Ishikawa (cell line): Measurements from ENCODE around the gene PTPRD.

Experiments used
- CEBPB ChIP-seq: IDR thresholded peaks from 2 replicates; pipeline ENCODE4 v1.6.1; 2012
- CREB1 ChIP-seq: IDR thresholded peaks from 2 replicates; pipeline ENCODE4 v1.6.1; 2012; ENCODE audit warnings: low read depth
- EGR1 ChIP-seq: IDR thresholded peaks from 2 replicates; pipeline ENCODE4 v1.6.1; 2012
- EP300 ChIP-seq: IDR thresholded peaks from 2 replicates; pipeline ENCODE4 v1.6.1; 2012; ENCODE audit warnings: borderline replicate concordance
- FOXM1 ChIP-seq: IDR thresholded peaks from 2 replicates; pipeline ENCODE4 v1.6.1; 2012; ENCODE audit warnings: low read depth, borderline replicate concordance
- NFIC ChIP-seq: IDR thresholded peaks from 2 replicates; pipeline ENCODE4 v1.6.1; 2012
- RAD21 ChIP-seq: IDR thresholded peaks from 2 replicates; pipeline ENCODE4 v1.6.1; 2012; ENCODE audit warnings: low read depth
- TAF1 ChIP-seq: IDR thresholded peaks from 2 replicates; pipeline ENCODE4 v1.6.1; 2012; ENCODE audit warnings: low read depth, mild to moderate bottlenecking
- TCF12 ChIP-seq: IDR thresholded peaks from 2 replicates; pipeline ENCODE4 v1.6.1; 2012; ENCODE audit warnings: low read depth
- TEAD4 ChIP-seq: IDR thresholded peaks from 2 replicates; pipeline ENCODE4 v1.6.1; 2012
- USF1 ChIP-seq: IDR thresholded peaks from 2 replicates; pipeline ENCODE4 v1.6.1; 2012
- YY1 ChIP-seq: IDR thresholded peaks from 2 replicates; pipeline ENCODE4 v1.6.1; 2012; ENCODE audit warnings: low read depth
- ZBTB7A ChIP-seq: IDR thresholded peaks from 2 replicates; pipeline ENCODE4 v1.6.1; 2012; ENCODE audit warnings: low read depth
- TF ChIP-seq, protein P1 (sequence below): IDR thresholded peaks from 2 replicates; pipeline ENCODE4 v1.6.1; 2012
- TF ChIP-seq, protein P2 (sequence below): IDR thresholded peaks from 2 replicates; pipeline ENCODE4 v1.6.1; 2012; ENCODE audit warnings: low read depth, mild to moderate bottlenecking

Gene PTPRD

GRCh38 chr9:8844549-8844948 is 1768.3 kb downstream of the PTPRD start:
- TF ChIP-seq EGR1 (no peak), FOXM1 (no peak), TCF12 (no peak), CREB1 (no peak), TAF1 (no peak), USF1 (no peak), EP300 (no peak), NFIC (no peak), RAD21 (no peak), ZBTB7A (no peak)
- TF ChIP-seq, protein P1, sequence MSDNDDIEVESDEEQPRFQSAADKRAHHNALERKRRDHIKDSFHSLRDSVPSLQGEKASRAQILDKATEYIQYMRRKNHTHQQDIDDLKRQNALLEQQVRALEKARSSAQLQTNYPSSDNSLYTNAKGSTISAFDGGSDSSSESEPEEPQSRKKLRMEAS: no peak

DNA sequence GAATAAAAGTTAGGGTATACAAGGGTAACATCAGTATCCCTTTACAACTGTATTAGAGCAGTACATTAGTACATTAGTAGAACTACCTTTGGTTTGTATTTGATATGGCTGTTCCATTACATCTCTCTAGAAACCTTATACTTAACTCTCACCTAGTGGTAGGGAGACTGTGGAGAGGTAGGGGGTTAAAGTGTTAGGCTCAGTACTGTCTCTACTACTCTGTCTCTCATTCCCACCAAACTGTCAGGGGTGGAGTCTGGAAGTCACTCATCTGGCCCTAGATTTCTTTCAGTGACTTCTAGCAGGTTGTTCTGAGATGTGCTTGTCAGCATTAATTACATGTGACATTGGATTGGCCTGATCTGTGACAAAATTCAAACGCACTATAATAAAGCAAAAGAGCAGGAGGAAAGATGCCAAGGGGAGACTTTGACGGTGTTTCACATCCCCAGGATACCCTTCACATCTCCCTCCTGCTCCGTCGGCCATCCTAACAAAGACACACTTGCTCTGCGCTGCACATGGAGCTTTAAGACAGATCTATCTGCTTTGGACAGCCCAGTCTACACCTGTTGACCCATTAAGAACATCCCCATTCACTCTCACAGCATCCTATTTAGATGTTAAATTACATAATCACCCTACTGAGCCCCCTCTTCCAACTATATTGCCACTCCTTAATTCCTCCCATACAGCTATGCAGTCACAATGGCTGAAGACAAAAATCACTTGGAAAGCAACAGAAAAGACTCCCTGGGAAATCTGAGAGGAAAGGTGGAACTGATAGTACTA is 1770.2 kb downstream of the PTPRD start:
- no peak for TF ChIP-seq TEAD4
- TF ChIP-seq, protein P1: no peak
- TF ChIP-seq RAD21: no peak

GRCh38 chr9:8838136-8838535 is 1774.7 kb downstream of the PTPRD start:
- TF ChIP-seq TAF1: no peak
- no peak for TF ChIP-seq EP300
- TF ChIP-seq NFIC: no peak
- TF ChIP-seq FOXM1: no peak

DNA sequence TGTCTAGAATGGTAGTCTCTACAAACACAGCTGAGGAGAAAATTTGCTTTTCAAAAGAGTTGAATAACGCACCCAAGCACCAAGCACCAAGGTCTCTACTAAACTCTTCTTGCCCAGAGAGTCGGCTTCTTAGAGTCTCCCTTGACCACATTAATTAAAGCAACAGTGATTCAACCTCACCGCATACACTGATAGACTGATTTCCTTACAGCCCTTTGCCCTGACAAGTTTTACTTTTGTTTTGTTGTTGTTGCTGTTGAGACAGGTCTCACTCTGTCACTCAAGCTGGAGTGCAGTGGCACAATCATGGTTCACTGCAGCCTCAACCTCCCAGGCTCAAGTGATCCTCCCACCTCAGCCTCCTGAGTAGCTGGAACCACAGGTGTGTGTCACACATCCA is 1777.5 kb downstream of the PTPRD start:
- TF ChIP-seq RAD21: no peak

DNA sequence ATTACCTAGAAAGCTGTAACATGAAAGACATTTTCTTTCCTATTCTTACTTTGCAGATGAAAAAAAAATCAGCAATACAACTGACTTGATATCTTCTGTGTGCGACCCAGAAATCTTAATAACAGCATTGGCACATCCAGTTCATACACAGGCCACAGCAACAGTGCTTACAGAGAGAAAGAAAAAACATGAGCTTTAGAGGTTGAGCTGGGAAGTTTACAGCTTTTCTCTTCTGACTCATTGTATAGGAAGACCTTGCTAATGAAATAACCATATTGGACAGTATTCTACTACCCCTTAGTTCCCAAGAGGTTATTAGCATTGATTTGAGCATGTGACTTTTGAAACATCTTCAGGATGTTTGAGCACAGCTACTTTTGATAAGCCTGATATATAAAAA is 1779.8 kb downstream of the PTPRD start:
- TF ChIP-seq, protein P2, sequence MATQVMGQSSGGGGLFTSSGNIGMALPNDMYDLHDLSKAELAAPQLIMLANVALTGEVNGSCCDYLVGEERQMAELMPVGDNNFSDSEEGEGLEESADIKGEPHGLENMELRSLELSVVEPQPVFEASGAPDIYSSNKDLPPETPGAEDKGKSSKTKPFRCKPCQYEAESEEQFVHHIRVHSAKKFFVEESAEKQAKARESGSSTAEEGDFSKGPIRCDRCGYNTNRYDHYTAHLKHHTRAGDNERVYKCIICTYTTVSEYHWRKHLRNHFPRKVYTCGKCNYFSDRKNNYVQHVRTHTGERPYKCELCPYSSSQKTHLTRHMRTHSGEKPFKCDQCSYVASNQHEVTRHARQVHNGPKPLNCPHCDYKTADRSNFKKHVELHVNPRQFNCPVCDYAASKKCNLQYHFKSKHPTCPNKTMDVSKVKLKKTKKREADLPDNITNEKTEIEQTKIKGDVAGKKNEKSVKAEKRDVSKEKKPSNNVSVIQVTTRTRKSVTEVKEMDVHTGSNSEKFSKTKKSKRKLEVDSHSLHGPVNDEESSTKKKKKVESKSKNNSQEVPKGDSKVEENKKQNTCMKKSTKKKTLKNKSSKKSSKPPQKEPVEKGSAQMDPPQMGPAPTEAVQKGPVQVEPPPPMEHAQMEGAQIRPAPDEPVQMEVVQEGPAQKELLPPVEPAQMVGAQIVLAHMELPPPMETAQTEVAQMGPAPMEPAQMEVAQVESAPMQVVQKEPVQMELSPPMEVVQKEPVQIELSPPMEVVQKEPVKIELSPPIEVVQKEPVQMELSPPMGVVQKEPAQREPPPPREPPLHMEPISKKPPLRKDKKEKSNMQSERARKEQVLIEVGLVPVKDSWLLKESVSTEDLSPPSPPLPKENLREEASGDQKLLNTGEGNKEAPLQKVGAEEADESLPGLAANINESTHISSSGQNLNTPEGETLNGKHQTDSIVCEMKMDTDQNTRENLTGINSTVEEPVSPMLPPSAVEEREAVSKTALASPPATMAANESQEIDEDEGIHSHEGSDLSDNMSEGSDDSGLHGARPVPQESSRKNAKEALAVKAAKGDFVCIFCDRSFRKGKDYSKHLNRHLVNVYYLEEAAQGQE: no peak
- TF ChIP-seq EGR1: no peak
- no peak for TF ChIP-seq EP300
- no peak for TF ChIP-seq RAD21
- TF ChIP-seq, protein P1: no peak
- TF ChIP-seq TAF1: no peak
- TF ChIP-seq NFIC: no peak
- no peak for TF ChIP-seq ZBTB7A
- TF ChIP-seq FOXM1: no peak
- TF ChIP-seq TEAD4: no peak
- no peak for TF ChIP-seq YY1
- TF ChIP-seq CEBPB: no peak
- TF ChIP-seq TCF12: no peak

GRCh38 chr9:8832386-8832785 is 1780.4 kb downstream of the PTPRD start:
- no peak for TF ChIP-seq TEAD4
- no peak for TF ChIP-seq EGR1
- TF ChIP-seq RAD21: no peak
- TF ChIP-seq, protein P1: no peak
- no peak for TF ChIP-seq TAF1
- no peak for TF ChIP-seq CEBPB
- TF ChIP-seq, protein P2: no peak
- no peak for TF ChIP-seq ZBTB7A
- TF ChIP-seq TCF12: no peak
- TF ChIP-seq YY1: no peak
- TF ChIP-seq USF1: no peak
- TF ChIP-seq CREB1: no peak
- TF ChIP-seq EP300: no peak
- no peak for TF ChIP-seq FOXM1
- no peak for TF ChIP-seq NFIC
